Superior temporal gyrus (tissue), 1 donor: Measurements from ENCODE around the gene PDE10A.
A peak's percentile ranks its signal among the peaks of the same experiment; 100 is the strongest.
"Not testable (repeated sequence)": the region's sequence is repeated elsewhere in the genome, so short reads cannot be mapped to it uniquely, and the experiment has no call there.

Experiments
- DNase-seq: peaks from one replicate; pipeline ENCODE4 v3.0.0-alpha.2; 2016; ENCODE audit errors: extremely low spot score

The PDE10A gene

GRCh38 chr6:165469483-165469882 lies 193.6 kb downstream of the PDE10A start:
- DNase-seq, result no peak

DNA sequence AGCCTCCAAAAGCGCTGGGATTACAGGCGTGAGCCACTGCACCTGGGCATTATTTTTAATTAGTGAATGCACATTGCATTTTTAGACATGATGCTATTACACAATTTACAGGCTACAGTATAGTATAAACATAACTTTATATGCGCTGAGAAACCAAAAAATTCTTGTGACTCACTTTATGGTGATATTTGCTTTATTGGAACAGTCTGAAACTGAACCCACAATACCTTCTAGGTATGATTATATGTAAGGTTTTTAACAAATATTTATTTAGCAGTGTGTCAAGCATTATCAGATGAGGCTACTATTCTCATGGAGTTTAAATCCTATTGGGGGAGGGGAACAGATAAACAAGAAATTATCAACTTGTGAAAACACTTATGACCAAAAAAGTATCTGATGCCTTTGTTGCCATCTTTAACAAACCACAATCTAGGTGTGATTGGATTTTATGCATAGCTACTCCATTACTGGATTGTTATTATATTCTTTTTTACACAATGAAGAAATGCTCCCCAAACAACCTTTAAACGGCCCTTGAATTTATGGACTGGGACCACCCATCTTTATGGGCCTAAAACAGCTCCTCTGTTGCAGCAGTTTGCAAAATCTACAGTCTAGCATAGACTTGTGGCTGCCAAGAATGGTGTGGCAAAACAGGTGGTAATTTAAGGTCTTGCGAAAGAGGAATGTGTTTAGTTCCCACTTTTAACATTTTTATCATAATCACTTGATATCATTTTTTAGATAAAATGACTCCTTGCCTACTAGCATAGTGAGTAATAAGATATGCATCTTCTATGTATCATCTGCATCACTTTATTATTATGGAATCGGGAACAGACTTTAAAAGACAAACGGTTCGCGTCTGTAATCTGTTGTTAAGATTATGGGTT lies 194.5 kb downstream of the PDE10A start:
- DNase-seq, result no peak

DNA sequence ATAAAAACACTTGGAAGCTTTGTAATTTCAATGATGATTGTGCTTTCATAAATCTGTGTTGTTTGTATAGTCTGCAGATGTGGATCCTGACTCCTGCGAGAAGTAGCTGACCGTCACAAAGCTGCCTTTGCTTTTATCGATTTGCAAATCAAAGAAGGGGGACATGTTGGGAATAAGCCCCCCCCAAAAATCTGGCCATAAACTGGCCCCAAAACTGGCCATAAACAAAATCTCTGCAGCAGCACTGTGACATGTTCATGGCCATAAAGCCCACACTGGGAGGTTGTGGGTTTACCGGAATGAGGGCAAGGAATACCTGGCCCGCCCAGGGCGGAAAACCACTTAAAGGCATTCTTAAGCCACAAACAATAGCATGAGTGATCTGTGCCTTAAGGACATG lies 199.5 kb downstream of the PDE10A start:
- not testable (repeated sequence) for DNase-seq

- not testable (repeated sequence) for DNase-seq
These were observed 203.3 kb downstream of the PDE10A start for GRCh38 chr6:165459605-165460301.

- DNase-seq, result no peak
These were observed 204.9 kb downstream of the PDE10A start for GRCh38 chr6:165458134-165458533.

DNA sequence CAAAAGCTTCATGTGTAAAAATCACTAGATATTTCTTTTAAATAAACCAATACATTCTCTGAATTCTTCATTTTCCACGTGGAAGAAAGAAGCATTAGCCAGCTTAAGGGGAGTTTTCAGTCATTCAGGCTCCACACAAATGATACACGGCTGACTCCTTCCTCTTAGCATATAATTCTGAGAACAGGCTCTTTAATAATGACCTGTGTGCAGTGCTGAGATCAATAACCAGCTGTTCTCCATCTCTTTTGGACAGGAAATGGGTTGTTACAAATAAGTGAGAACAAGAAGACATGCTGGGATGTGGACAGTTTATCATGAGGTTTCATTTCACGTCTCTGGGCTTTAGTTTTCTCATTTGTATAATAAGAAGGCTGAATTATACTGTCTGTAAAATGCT lies 206.8 kb downstream of the PDE10A start:
- no peak for DNase-seq

- no peak for DNase-seq
These were observed 207.6 kb downstream of the PDE10A start for GRCh38 chr6:165455488-165455887.

- DNase-seq, result no peak
These were observed 209.6 kb downstream of the PDE10A start for GRCh38 chr6:165453395-165453794.

GRCh38 chr6:165451838-165452237 lies 211.2 kb downstream of the PDE10A start:
- no peak for DNase-seq

GRCh38 chr6:165448210-165448609 lies 214.8 kb downstream of the PDE10A start:
- no peak for DNase-seq

- DNase-seq, result no peak
These were observed 215.9 kb downstream of the PDE10A start for GRCh38 chr6:165447141-165447540.

DNA sequence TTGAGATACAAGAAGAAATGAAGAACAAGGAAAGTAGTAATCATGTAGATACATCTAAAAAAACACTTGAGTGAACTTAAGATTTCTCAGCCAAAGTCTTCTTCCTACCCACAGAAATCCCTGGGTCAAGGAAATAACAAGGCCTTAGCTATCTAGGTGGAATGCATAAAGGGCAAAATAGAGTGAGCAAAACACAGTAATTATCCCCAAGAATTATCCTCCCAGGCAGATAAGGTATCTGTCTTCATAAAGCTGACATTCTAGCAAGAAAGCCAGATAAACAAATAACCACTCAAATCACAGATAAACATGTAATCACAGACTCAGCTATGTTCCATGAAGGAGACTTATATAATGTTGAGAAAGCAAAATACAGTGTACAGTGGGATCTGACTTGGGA lies 216.7 kb downstream of the PDE10A start:
- DNase-seq, result no peak

DNA sequence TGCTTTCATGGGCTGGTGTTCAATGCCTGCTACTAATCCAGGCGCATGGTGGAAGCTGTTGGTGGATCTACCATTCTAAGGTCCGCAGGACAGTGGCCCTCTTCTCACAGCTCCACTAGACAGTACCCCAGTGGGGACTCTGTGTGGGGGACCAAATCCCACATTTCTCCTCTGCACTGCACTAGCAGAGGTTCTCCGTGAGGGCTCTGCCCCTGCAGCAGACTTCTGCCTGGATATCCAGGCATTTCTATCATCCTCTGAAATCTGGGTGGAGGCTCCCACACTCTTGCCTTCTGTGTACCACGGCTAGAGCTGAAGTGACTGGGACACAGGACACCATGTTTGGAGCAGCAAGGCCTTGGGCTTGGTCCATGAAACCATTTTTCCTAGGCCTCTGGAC lies 219.6 kb downstream of the PDE10A start:
- DNase-seq, result no peak

- DNase-seq, result no peak
These were observed 221.9 kb downstream of the PDE10A start for GRCh38 chr6:165441181-165441580.

GRCh38 chr6:165439928-165440554 lies 223.0 kb downstream of the PDE10A start:
- DNase-seq, result peak; percentile 85

DNA sequence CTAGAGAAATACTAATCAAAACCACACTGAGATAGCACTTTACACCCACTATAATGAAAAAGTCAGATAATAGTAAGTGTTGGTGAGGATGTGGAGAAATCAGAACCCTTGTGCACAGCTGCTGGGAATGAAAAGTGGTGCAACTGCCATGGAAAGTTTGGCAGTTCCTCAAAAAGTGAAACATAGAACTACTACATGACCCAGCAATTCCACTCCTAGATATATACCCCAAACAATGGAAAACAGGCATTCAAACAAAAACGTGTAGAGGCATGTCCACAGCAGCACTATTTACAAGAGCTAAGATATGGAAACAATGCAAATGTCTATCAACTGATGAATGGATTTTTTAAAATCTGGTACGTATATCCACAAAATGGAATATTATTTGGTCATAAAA lies 236.1 kb downstream of the PDE10A start:
- no peak for DNase-seq

DNA sequence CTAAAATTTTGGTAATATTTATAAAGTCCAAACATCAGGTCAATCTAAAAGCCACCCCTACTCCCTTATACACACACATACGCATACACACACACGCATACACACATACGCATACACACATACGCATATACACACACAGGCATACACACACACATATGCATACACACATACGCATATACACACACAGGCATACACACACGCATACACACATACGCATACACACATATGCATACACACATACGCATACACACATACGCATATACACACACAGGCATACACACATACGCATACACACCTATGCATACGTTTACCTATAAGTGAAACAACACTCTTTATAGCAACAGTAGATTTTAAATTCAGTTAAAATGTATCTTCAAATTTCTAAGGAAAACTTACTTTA lies 240.8 kb downstream of the PDE10A start:
- DNase-seq, result no peak

DNA sequence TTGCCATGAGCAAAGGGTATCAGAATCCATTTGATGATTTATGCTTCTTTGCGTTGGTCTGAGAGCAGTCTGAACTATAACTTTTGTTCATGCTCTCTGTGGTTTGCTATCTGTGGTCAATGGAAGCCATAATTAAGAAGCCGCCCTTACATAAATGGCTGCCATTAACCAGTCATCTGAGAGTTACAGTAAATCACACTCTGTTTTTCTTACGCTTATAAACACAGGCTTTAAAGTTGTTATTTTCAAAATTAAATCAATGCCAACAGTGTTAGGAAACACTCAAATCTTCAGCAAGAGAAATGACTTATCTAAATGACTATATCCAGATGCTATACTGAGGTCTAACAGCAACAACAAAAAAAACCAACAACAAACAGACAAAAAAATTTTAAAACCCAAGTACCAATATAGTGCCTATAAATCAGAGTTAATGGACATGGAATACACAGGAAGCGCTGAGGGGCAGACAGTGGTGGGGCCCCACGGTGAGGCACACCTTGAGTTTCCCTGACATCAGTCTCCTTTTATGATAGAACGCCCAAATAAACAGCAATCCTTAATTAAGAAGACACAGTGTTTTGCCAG lies 245.7 kb downstream of the PDE10A start:
- no peak for DNase-seq

DNA sequence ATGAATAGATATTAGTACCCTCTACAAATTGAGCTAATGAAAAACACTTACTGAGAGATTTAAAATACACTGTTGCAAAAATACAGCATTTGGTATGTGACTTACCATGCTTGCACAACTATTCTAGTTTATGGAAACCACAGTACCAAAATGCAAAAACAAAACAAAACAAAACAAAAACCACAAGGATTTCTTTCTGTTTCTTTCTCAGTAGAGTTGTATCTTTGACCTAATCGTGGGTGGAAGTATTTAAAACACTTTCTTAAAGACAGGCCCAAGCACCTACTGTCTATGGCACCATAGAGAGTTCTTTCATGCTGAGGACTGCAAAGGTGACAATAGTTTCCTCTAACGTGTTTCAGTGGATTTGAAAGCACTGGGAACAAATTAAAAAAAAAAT lies 258.3 kb downstream of the PDE10A start:
- DNase-seq, result no peak

- no peak for DNase-seq
These were observed 258.7 kb downstream of the PDE10A start for GRCh38 chr6:165404296-165404695.

- DNase-seq, result no peak
These were observed 259.9 kb downstream of the PDE10A start for GRCh38 chr6:165403006-165403595.

- DNase-seq, result no peak
These were observed 261.9 kb downstream of the PDE10A start for GRCh38 chr6:165401092-165401491.
